Measurements from ENCODE around the gene LASP1. TPM values are rescaled to one million over a fixed set of nuclear protein-coding genes. Genes with fewer than 3 reads are reported as not detected.
A peak's percentile ranks its signal among the peaks of the same experiment; 100 is the strongest.

The LASP1 gene
- total RNA-seq, 1 donor from 2014 or later = 29.4 TPM

- DNase-seq = no peak
- H3K4me1 ChIP-seq = peaks cover 87% of the 10 kb centered on the region
- H3K9me3 ChIP-seq (replicated peaks) = no peaks in the 10 kb centered on the region
- TF ChIP-seq CTCF (IDR thresholded peaks at IDR 0.05; ENCODE audit: borderline replicate concordance) = no peak
- intact Hi-C loops (cut with micrococcal nuclease) = no loop called here
- H3K4me3 ChIP-seq = peak overlapping the region; percentile 99
- H3K27me3 ChIP-seq (ENCODE audit: low read depth) = no peaks in the 10 kb centered on the region
- H3K36me3 ChIP-seq = no peaks in the 10 kb centered on the region
- peak overlapping the region; percentile 97 for H3K27ac ChIP-seq (replicated peaks)
Observed at GRCh38 chr17:38872027-38872511, 2.2 kb downstream of the LASP1 start.

- intact Hi-C loops (cut with micrococcal nuclease) = no loop called here
- peaks cover 92% of the 10 kb centered on the region for H3K4me1 ChIP-seq
- H3K27me3 ChIP-seq (ENCODE audit: low read depth) = no peaks in the 10 kb centered on the region
- H3K9me3 ChIP-seq (replicated peaks) = no peaks in the 10 kb centered on the region
- TF ChIP-seq CTCF (IDR thresholded peaks at IDR 0.05; ENCODE audit: borderline replicate concordance) = no peak
- H3K27ac ChIP-seq (replicated peaks) = peak overlapping the region; percentile 97
- no peak for DNase-seq
- peak overlapping the region; percentile 99 for H3K4me3 ChIP-seq
- peaks cover 3% of the 10 kb centered on the region for H3K36me3 ChIP-seq
Observed at GRCh38 chr17:38872671-38873385, 3.0 kb downstream of the LASP1 start.

- H3K27me3 ChIP-seq (ENCODE audit: low read depth) = no peaks in the 10 kb centered on the region
- peaks cover 13% of the 10 kb centered on the region for H3K36me3 ChIP-seq
- DNase-seq = no peak
- peak overlapping the region; percentile 99 for H3K4me3 ChIP-seq
- peaks cover 92% of the 10 kb centered on the region for H3K4me1 ChIP-seq
- H3K9me3 ChIP-seq (replicated peaks) = no peaks in the 10 kb centered on the region
- no peak for TF ChIP-seq CTCF (IDR thresholded peaks at IDR 0.05; ENCODE audit: borderline replicate concordance)
- H3K27ac ChIP-seq (replicated peaks) = peak overlapping the region; percentile 97
- intact Hi-C loops (cut with micrococcal nuclease) = no loop called here
Observed at GRCh38 chr17:38873640-38874380, 4.0 kb downstream of the LASP1 start.

- no peaks in the 10 kb centered on the region for H3K9me3 ChIP-seq (replicated peaks)
- intact Hi-C loops (cut with micrococcal nuclease) = no loop called here
- no peak for TF ChIP-seq CTCF (IDR thresholded peaks at IDR 0.05; ENCODE audit: borderline replicate concordance)
- H3K27me3 ChIP-seq (ENCODE audit: low read depth) = no peaks in the 10 kb centered on the region
- no peak for DNase-seq
- H3K4me1 ChIP-seq = peaks cover 99% of the 10 kb centered on the region
- peak overlapping the region; percentile 97 for H3K27ac ChIP-seq (replicated peaks)
- peaks cover 19% of the 10 kb centered on the region for H3K36me3 ChIP-seq
- peak overlapping the region; percentile 99 for H3K4me3 ChIP-seq
Observed at GRCh38 chr17:38874505-38875400, 4.9 kb downstream of the LASP1 start.

- Histone ChIP-seq H3K4me3 (peak overlapping the region; percentile 99), H3K9me3 (replicated peaks) (no peaks in the 10 kb centered on the region), H3K4me1 (peaks cover 100% of the 10 kb centered on the region), H3K27ac (replicated peaks) (peak overlapping the region; percentile 97), H3K36me3 (peaks cover 19% of the 10 kb centered on the region), H3K27me3 (ENCODE audit: low read depth) (no peaks in the 10 kb centered on the region)
- TF ChIP-seq CTCF (IDR thresholded peaks at IDR 0.05; ENCODE audit: borderline replicate concordance) = no peak
- intact Hi-C loops (cut with micrococcal nuclease) = no loop called here
- no peak for DNase-seq
Observed at GRCh38 chr17:38875477-38876075, 5.7 kb downstream of the LASP1 start.
